Measurements from ENCODE around the gene CACNA2D3.

- TF ChIP-seq CTCF (IDR thresholded peaks at IDR 0.05; ENCODE audit: insufficient read depth, low read depth, low read length) = no peak
- TF ChIP-seq EZH2 (IDR thresholded peaks at IDR 0.05; ENCODE audit: insufficient read depth, low read length) = no peak
Measured at GRCh38 chr3:54299169-54299935, 177.0 kb downstream of the CACNA2D3 start.
